ENCODE data around the gene SLC26A6.

SLC26A6 gene

DNA sequence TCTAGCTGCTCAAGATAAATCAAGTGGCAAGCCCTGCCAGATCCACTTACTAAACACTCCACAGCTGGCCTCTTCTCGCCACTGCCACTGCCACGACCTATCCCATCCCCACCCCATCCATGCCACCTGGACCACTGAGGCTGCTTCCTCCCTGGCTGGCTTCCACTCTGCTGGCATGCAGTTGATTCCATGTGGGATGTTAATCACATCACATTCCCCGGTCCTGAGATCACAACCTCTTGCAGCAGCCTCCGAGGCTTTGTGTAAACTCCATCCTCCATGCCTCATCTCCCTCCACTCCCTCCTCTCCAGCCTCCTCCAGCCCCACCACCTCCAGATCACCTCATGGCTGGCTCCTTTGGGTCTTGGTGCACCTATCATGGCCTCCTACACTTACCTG, 42.8 kb upstream of the SLC26A6 start:
- Histone ChIP-seq H3F3A (ENCODE audit: insufficient read depth, low read length) (no peaks in the 10 kb centered on the region), H3K4me2 (ENCODE audit: low read length) (no peak overlapping the region), H3K4me1 (ENCODE audit: insufficient read depth, low read length, severe bottlenecking) (no peaks in the 10 kb centered on the region), H4K20me1 (ENCODE audit: insufficient read depth, low read length) (no peaks in the 10 kb centered on the region), H3K9ac (ENCODE audit: low read length) (no peak overlapping the region), H3K9me2 (ENCODE audit: low read depth, low read length) (no peaks in the 10 kb centered on the region), H2AFZ (ENCODE audit: low read length) (no peak overlapping the region), H3K27ac (ENCODE audit: low read depth, low read length, poor library complexity, severe bottlenecking) (no peak overlapping the region), H3K27me3 (ENCODE audit: insufficient read depth, low read length) (no peaks in the 10 kb centered on the region), H3K4me3 (ENCODE audit: low read depth, low read length, poor library complexity, severe bottlenecking) (no peak overlapping the region), H3K79me2 (ENCODE audit: insufficient read depth, low read length) (no peaks in the 10 kb centered on the region), H3K9me3 (ENCODE audit: low read length) (no peaks in the 10 kb centered on the region), H3K36me3 (ENCODE audit: insufficient read depth, low read length) (peaks cover 72% of the 10 kb centered on the region)
- TF ChIP-seq EZH2 (IDR thresholded peaks at IDR 0.05; ENCODE audit: borderline replicate concordance, low read length) = no peak
- no peak for TF ChIP-seq CTCF (IDR thresholded peaks at IDR 0.05; ENCODE audit: low read length)

GRCh38 chr3:48674505-48674904, 39.2 kb upstream of the SLC26A6 start:
- H3K9ac ChIP-seq (ENCODE audit: low read length) = no peak overlapping the region
- H3K9me3 ChIP-seq (ENCODE audit: low read length) = no peaks in the 10 kb centered on the region
- TF ChIP-seq CTCF (IDR thresholded peaks at IDR 0.05; ENCODE audit: low read length) (no peak), EZH2 (IDR thresholded peaks at IDR 0.05; ENCODE audit: borderline replicate concordance, low read length) (no peak)
- no peak overlapping the region for H2AFZ ChIP-seq (ENCODE audit: low read length)
- no peak overlapping the region for H3K4me3 ChIP-seq (ENCODE audit: low read depth, low read length, poor library complexity, severe bottlenecking)
- no peaks in the 10 kb centered on the region for H3K79me2 ChIP-seq (ENCODE audit: insufficient read depth, low read length)
- no peaks in the 10 kb centered on the region for H4K20me1 ChIP-seq (ENCODE audit: insufficient read depth, low read length)
- H3K36me3 ChIP-seq (ENCODE audit: insufficient read depth, low read length) = peaks cover 50% of the 10 kb centered on the region
- no peaks in the 10 kb centered on the region for H3K9me2 ChIP-seq (ENCODE audit: low read depth, low read length)
- no peak overlapping the region for H3K4me2 ChIP-seq (ENCODE audit: low read length)
- no peak overlapping the region for H3K27ac ChIP-seq (ENCODE audit: low read depth, low read length, poor library complexity, severe bottlenecking)
- H3K4me1 ChIP-seq (ENCODE audit: insufficient read depth, low read length, severe bottlenecking) = no peaks in the 10 kb centered on the region
- H3K27me3 ChIP-seq (ENCODE audit: insufficient read depth, low read length) = no peaks in the 10 kb centered on the region
- no peaks in the 10 kb centered on the region for H3F3A ChIP-seq (ENCODE audit: insufficient read depth, low read length)

DNA sequence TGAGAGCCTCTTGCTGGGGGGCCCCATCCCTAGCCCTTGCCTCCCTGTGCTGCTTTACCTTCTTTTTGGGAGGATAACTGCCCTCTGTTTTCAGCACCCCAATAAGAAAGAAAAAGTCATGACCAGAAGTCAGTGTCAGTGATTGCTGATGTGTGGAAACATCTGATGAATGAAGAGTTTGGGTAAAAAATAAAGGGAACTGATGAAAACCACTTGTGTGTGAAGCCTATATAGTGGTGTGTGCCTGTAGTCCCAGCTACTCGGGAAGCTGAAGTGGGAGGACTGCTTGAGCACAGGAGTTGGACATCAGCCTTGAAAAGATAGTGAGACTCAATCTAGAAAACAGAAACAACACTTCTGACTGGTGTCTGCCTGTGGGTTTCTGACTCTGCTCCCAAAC, 37.3 kb upstream of the SLC26A6 start:
- TF ChIP-seq EZH2 (IDR thresholded peaks at IDR 0.05; ENCODE audit: borderline replicate concordance, low read length) = no peak
- TF ChIP-seq CTCF (IDR thresholded peaks at IDR 0.05; ENCODE audit: low read length) = no peak
- no peaks in the 10 kb centered on the region for H3K9me2 ChIP-seq (ENCODE audit: low read depth, low read length)
- H2AFZ ChIP-seq (ENCODE audit: low read length) = no peak overlapping the region

More for the DNA sequence above, 37.3 kb upstream of the SLC26A6 start:
- Histone ChIP-seq H3K4me2 (ENCODE audit: low read length) (no peak overlapping the region), H3K9me3 (ENCODE audit: low read length) (no peaks in the 10 kb centered on the region), H4K20me1 (ENCODE audit: insufficient read depth, low read length) (no peaks in the 10 kb centered on the region), H3K4me3 (ENCODE audit: low read depth, low read length, poor library complexity, severe bottlenecking) (no peak overlapping the region), H3K4me1 (ENCODE audit: insufficient read depth, low read length, severe bottlenecking) (no peaks in the 10 kb centered on the region), H3K27me3 (ENCODE audit: insufficient read depth, low read length) (no peaks in the 10 kb centered on the region), H3K9ac (ENCODE audit: low read length) (no peak overlapping the region), H3K79me2 (ENCODE audit: insufficient read depth, low read length) (no peaks in the 10 kb centered on the region), H3K36me3 (ENCODE audit: insufficient read depth, low read length) (peaks cover 32% of the 10 kb centered on the region), H3K27ac (ENCODE audit: low read depth, low read length, poor library complexity, severe bottlenecking) (no peak overlapping the region), H3F3A (ENCODE audit: insufficient read depth, low read length) (no peaks in the 10 kb centered on the region)

Data from OCI-LY1 (cell line).